Neural progenitor cell (in vitro differentiated cells): Measurements from ENCODE around the gene ATP13A3. TPM values are rescaled to one million over a fixed set of nuclear protein-coding genes. Genes with fewer than 3 reads are reported as not detected.
A peak's percentile ranks its signal among the peaks of the same experiment; 100 is the strongest.

Experiments used
- DNase-seq: peaks from one replicate; pipeline ENCODE4 v3.0.0-alpha.2; 2016; ENCODE audit warnings: low spot score
- H2AFZ ChIP-seq: fragments of 200-600 bp; sonication (generic); replicated peaks from 2 replicates; pipeline ENCODE4 v1.6.1; 2016; ENCODE audit warnings: antibody characterized with exemption
- H3F3A ChIP-seq: fragments of 200-600 bp; sonication (generic); 2 replicates; pipeline ENCODE4 v1.6.1; 2016; ENCODE audit warnings: antibody characterized with exemption, low read depth
- H3K27ac ChIP-seq: fragments of 200-600 bp; sonication (generic); 2 replicates; pipeline ENCODE4 v1.5.1; 2016; ENCODE audit warnings: mild to moderate bottlenecking
- H3K27me3 ChIP-seq: fragments of 200-600 bp; sonication (generic); 2 replicates; pipeline ENCODE4 v1.6.1; 2016; ENCODE audit warnings: mild to moderate bottlenecking, moderate library complexity
- H3K36me3 ChIP-seq: fragments of 200-600 bp; sonication (generic); 2 replicates; pipeline ENCODE4 v1.5.1; 2016
- H3K4me1 ChIP-seq: fragments of 200-600 bp; sonication (generic); 2 replicates; pipeline ENCODE4 v1.6.1; 2016; ENCODE audit warnings: mixed run types
- H3K4me2 ChIP-seq: fragments of 200-600 bp; sonication (generic); 2 replicates; pipeline ENCODE4 v1.6.1; 2016
- H3K4me3 ChIP-seq: fragments of 200-600 bp; sonication (generic); 2 replicates; pipeline ENCODE4 v1.5.1; 2016
- H3K79me2 ChIP-seq: fragments of 200-600 bp; sonication (generic); 2 replicates; pipeline ENCODE4 v1.6.1; 2016; ENCODE audit warnings: low read depth
- H3K9ac ChIP-seq: fragments of 200-600 bp; sonication (generic); 2 replicates; pipeline ENCODE4 v1.6.1; 2016
- H3K9me3 ChIP-seq: fragments of 200-600 bp; sonication (generic); 2 replicates; pipeline ENCODE4 v1.5.1; 2016; ENCODE audit warnings: low read depth
- H4K20me1 ChIP-seq: fragments of 200-600 bp; sonication (generic); 2 replicates; pipeline ENCODE4 v1.6.1; 2016; ENCODE audit warnings: low read depth
- H3K27ac Mint-ChIP-seq: 3 replicates; pipeline ENCODE4 v1.8.0; 2021; ENCODE audit warnings: mixed read lengths
- H3K27me3 Mint-ChIP-seq: 2 replicates; pipeline ENCODE4 v1.8.0; 2022; ENCODE audit warnings: low read depth, mild to moderate bottlenecking, inconsistent platforms, moderate library complexity, mixed read lengths; ENCODE audit not compliant: insufficient read depth
- H3K36me3 Mint-ChIP-seq: 3 replicates; pipeline ENCODE4 v1.8.0; 2021; ENCODE audit warnings: mixed read lengths
- H3K4me1 Mint-ChIP-seq: 3 replicates; pipeline ENCODE4 v1.8.0; 2021; ENCODE audit warnings: mixed read lengths
- H3K4me3 Mint-ChIP-seq: 3 replicates; pipeline ENCODE4 v1.8.0; 2021; ENCODE audit warnings: mild to moderate bottlenecking, moderate library complexity, mixed read lengths
- H3K9me3 Mint-ChIP-seq: 3 replicates; pipeline ENCODE4 v1.8.0; 2020; ENCODE audit warnings: mixed read lengths
- CTCF ChIP-seq: fragments of 200-600 bp; sonication (generic); IDR thresholded peaks from 2 replicates; pipeline ENCODE4 v1.5.1; 2017; ENCODE audit warnings: antibody characterized with exemption, mild to moderate bottlenecking
- EZH2 ChIP-seq: fragments of 200-600 bp; sonication (generic); IDR thresholded peaks from 2 replicates; pipeline ENCODE4 v1.6.1; 2017; ENCODE audit warnings: antibody characterized with exemption, mild to moderate bottlenecking, moderate library complexity
- EZH2phosphoT487 ChIP-seq: fragments of 200-600 bp; sonication (generic); IDR thresholded peaks from 2 replicates; pipeline ENCODE4 v1.6.1; 2017; ENCODE audit warnings: antibody characterized with exemption
- total RNA-seq: library from RNA; depleted of rRNA; stranded (reverse); fragments of >200 nt; gene quantifications from 2 replicates; pipeline ENCODE4 v1.2.3, GENCODE V29; 2015; ENCODE audit warnings: low replicate concordance

The ATP13A3 gene
- total RNA-seq, 1 donor from 2014 or later = 105 TPM

GRCh38 chr3:194492001-194492400 lies 5.2 kb upstream of the ATP13A3 start:
- H3K36me3 Mint-ChIP-seq = no peaks in the 10 kb centered on the region
- no peak overlapping the region for H2AFZ ChIP-seq

GRCh38 chr3:194489736-194490612 lies 3.2 kb upstream of the ATP13A3 start:
- Histone ChIP-seq H3K4me3 (no peak overlapping the region), H2AFZ (no peak overlapping the region), H3K4me2 (no peak overlapping the region), H3K4me1 (peaks cover 7% of the 10 kb centered on the region), H3K79me2 (peaks cover 13% of the 10 kb centered on the region), H4K20me1 (peaks cover 12% of the 10 kb centered on the region), H3F3A (no peaks in the 10 kb centered on the region), H3K36me3 (no peaks in the 10 kb centered on the region), H3K27me3 (no peaks in the 10 kb centered on the region), H3K27ac (no peak overlapping the region), H3K9me3 (no peaks in the 10 kb centered on the region), H3K9ac (no peak overlapping the region)
- peaks cover 8% of the 10 kb centered on the region for H3K9me3 Mint-ChIP-seq
- H3K36me3 Mint-ChIP-seq = no peaks in the 10 kb centered on the region
- no peak overlapping the region for H3K27ac Mint-ChIP-seq
- no peak overlapping the region for H3K4me3 Mint-ChIP-seq
- TF ChIP-seq EZH2phosphoT487 = no peak
- no peak for TF ChIP-seq EZH2
- TF ChIP-seq CTCF = no peak
- H3K4me1 Mint-ChIP-seq = peaks cover 9% of the 10 kb centered on the region
- H3K27me3 Mint-ChIP-seq = peaks cover 8% of the 10 kb centered on the region
- DNase-seq = no peak

More at GRCh38 chr3:194492001-194492400, 5.2 kb upstream of the ATP13A3 start:
- no peak for DNase-seq
- no peak overlapping the region for H3K27ac ChIP-seq
- no peaks in the 10 kb centered on the region for H3K4me1 ChIP-seq
- H3K9me3 Mint-ChIP-seq = peaks cover 8% of the 10 kb centered on the region
- H4K20me1 ChIP-seq = no peaks in the 10 kb centered on the region
- H3K27ac Mint-ChIP-seq = no peak overlapping the region
- H3K4me1 Mint-ChIP-seq = no peaks in the 10 kb centered on the region
- H3K27me3 Mint-ChIP-seq = peaks cover 8% of the 10 kb centered on the region
- no peaks in the 10 kb centered on the region for H3F3A ChIP-seq
- TF ChIP-seq EZH2phosphoT487 = no peak
- TF ChIP-seq EZH2 = no peak
- TF ChIP-seq CTCF = no peak
- no peak overlapping the region for H3K4me3 Mint-ChIP-seq
- no peak overlapping the region for H3K9ac ChIP-seq
- H3K9me3 ChIP-seq = no peaks in the 10 kb centered on the region
- H3K4me3 ChIP-seq = no peak overlapping the region
- no peak overlapping the region for H3K4me2 ChIP-seq
- H3K36me3 ChIP-seq = no peaks in the 10 kb centered on the region
- H3K79me2 ChIP-seq = no peaks in the 10 kb centered on the region
- no peaks in the 10 kb centered on the region for H3K27me3 ChIP-seq

- Histone ChIP-seq H3K9me3 (no peaks in the 10 kb centered on the region), H3K4me1 (peaks cover 7% of the 10 kb centered on the region), H3K36me3 (no peaks in the 10 kb centered on the region), H3K79me2 (peaks cover 31% of the 10 kb centered on the region), H3K9ac (no peak overlapping the region), H3K4me2 (no peak overlapping the region), H3K27me3 (no peaks in the 10 kb centered on the region), H3F3A (no peaks in the 10 kb centered on the region), H4K20me1 (peaks cover 22% of the 10 kb centered on the region), H3K4me3 (no peak overlapping the region), H2AFZ (no peak overlapping the region), H3K27ac (no peak overlapping the region)
- no peak for TF ChIP-seq EZH2
- no peak for TF ChIP-seq CTCF
- TF ChIP-seq EZH2phosphoT487 = no peak
- H3K4me3 Mint-ChIP-seq = peak overlapping the region; percentile 83
- H3K4me1 Mint-ChIP-seq = peaks cover 9% of the 10 kb centered on the region
- H3K9me3 Mint-ChIP-seq = peaks cover 8% of the 10 kb centered on the region
- peak overlapping the region; percentile 77 for H3K27ac Mint-ChIP-seq
- no peak for DNase-seq
- H3K36me3 Mint-ChIP-seq = peaks cover 4% of the 10 kb centered on the region
- H3K27me3 Mint-ChIP-seq = peaks cover 8% of the 10 kb centered on the region
These were observed 1.4 kb upstream of the ATP13A3 start for GRCh38 chr3:194488055-194488742.
